ENCODE measurements around the gene CARD19. TPM values are rescaled to one million over a fixed set of nuclear protein-coding genes. Genes with fewer than 3 reads are reported as not detected.
A peak's percentile ranks its signal among the peaks of the same experiment; 100 is the strongest.

Gene CARD19
- total and polyA plus RNA-seq, 2 experiments from 2014 or later, result 36.8 to 48.3 TPM

- H3K4me2 ChIP-seq, result no peak overlapping the region
- Mint-ChIP-seq H3K4me1 (peaks cover 13% of the 10 kb centered on the region), H3K9me3 (no peaks in the 10 kb centered on the region), H3K27ac (no peak overlapping the region), H3K27me3 (ENCODE audit: insufficient read depth, low read depth, poor library complexity) (peaks cover 4% of the 10 kb centered on the region), H3K4me3 (no peak overlapping the region), H3K36me3 (ENCODE audit: low read depth) (no peaks in the 10 kb centered on the region; the same call in 2 of the 3 replicates)
- H2AFZ ChIP-seq, result no peak overlapping the region
- H3K79me2 ChIP-seq (replicated peaks; ENCODE audit: insufficient read depth), result no peaks in the 10 kb centered on the region
- no peak for TF ChIP-seq ETS1 (IDR thresholded peaks at IDR 0.05)
- no peak for TF ChIP-seq JUNB (IDR thresholded peaks at IDR 0.05; ENCODE audit: unreplicated experiment)
- TF ChIP-seq EZH2 (IDR thresholded peaks at IDR 0.05; ENCODE audit: low read depth, unreplicated experiment), result no peak
- no peak for TF ChIP-seq CREB1 (CRISPR knock-in tag; IDR thresholded peaks at IDR 0.05; ENCODE audit: low read depth)
- TF ChIP-seq ZNF331 (CRISPR knock-in tag; IDR thresholded peaks at IDR 0.05; ENCODE audit: low read depth), result no peak
- no peak for TF ChIP-seq STAT1 (IDR thresholded peaks at IDR 0.05; ENCODE audit: unreplicated experiment)
- no peak for TF ChIP-seq POLR2AphosphoS5 (IDR thresholded peaks at IDR 0.05; ENCODE audit: low read depth)
- no peak for TF ChIP-seq ZNF462 (CRISPR knock-in tag; IDR thresholded peaks at IDR 0.05)
- no peak for TF ChIP-seq CTCF (conservative IDR thresholded peaks at IDR 0.05; ENCODE audit: low read depth in 2 of 2)
- no peak for TF ChIP-seq NANOG (IDR thresholded peaks at IDR 0.05; ENCODE audit: borderline replicate concordance)
- TF ChIP-seq ZNF114 (CRISPR knock-in tag; IDR thresholded peaks at IDR 0.05), result no peak
- no peaks in the 10 kb centered on the region for H3K9me2 ChIP-seq (ENCODE audit: insufficient read depth)
- ATAC-seq (no peak), DNase-seq (ENCODE audit: low spot score) (peak; percentile 21)
- no peak overlapping the region for H3K27ac ChIP-seq (ENCODE audit: low read depth)
- H3K27me3 ChIP-seq (ENCODE audit: insufficient read depth), result no peaks in the 10 kb centered on the region
- H3K36me3 ChIP-seq (ENCODE audit: insufficient read depth), result no peaks in the 10 kb centered on the region
- no peaks in the 10 kb centered on the region for H4K20me1 ChIP-seq (replicated peaks; ENCODE audit: insufficient read depth)
- no peaks in the 10 kb centered on the region for H3F3A ChIP-seq (replicated peaks; ENCODE audit: low read depth)
- no peak overlapping the region for H3K4me3 ChIP-seq
- H3K4me1 ChIP-seq (ENCODE audit: insufficient read depth), result peaks cover 10% of the 10 kb centered on the region
These were observed 19.6 kb downstream of the CARD19 start for GRCh38 chr9:93115486-93116071.
